Fibroblast of lung (primary cell): Measurements from ENCODE around the gene KIAA1217. TPM values are rescaled to one million over a fixed set of nuclear protein-coding genes. Genes with fewer than 3 reads are reported as not detected.

Experiments
- DNase-seq, 2 donors: peaks; one replicate each; pipeline versions ENCODE4 v3.0.0 to v3.0.0-alpha.2; 2010; ENCODE audit warnings: low read depth in 2 of 2
- H2AFZ ChIP-seq: 2 replicates; pipeline ENCODE4 v1.5.1; 2012; ENCODE audit warnings: low read length, control low read depth, inconsistent platforms
- H3K27ac ChIP-seq: 2 replicates; pipeline ENCODE4 v1.5.1; 2011; ENCODE audit warnings: low read length, control low read depth; ENCODE audit not compliant: insufficient read depth
- H3K27me3 ChIP-seq: 2 replicates; pipeline ENCODE4 v1.5.1; 2011; ENCODE audit warnings: mild to moderate bottlenecking, low read length; ENCODE audit not compliant: control insufficient read depth, insufficient read depth
- H3K36me3 ChIP-seq: 2 replicates; pipeline ENCODE4 v1.5.1; 2011; ENCODE audit warnings: low read length; ENCODE audit not compliant: control insufficient read depth, insufficient read depth
- H3K4me1 ChIP-seq: 2 replicates; pipeline ENCODE4 v1.5.1; 2011; ENCODE audit warnings: low read length; ENCODE audit not compliant: control insufficient read depth, insufficient read depth; ENCODE audit errors: extremely low read depth
- H3K4me2 ChIP-seq: 2 replicates; pipeline ENCODE4 v1.5.1; 2011; ENCODE audit warnings: low read length, control low read depth; ENCODE audit not compliant: insufficient read depth; ENCODE audit errors: extremely low read depth
- H3K4me3 ChIP-seq, 4 experiments: fragments of 200-600 bp in 1 of 4; sonication (generic) in 1 of 4; replicated peaks in 1 of 4; 2 replicates each; pipeline ENCODE4 v1.5.1; 2011 to 2016; ENCODE audit warnings: low read length in 4 of 4, low read depth in 3 of 4, mild to moderate bottlenecking in 3 of 4, control low read depth in 2 of 4, inconsistent platforms in 1 of 4, mixed read lengths in 1 of 4; ENCODE audit not compliant: insufficient read depth in 1 of 4; ENCODE audit errors: control extremely low read depth in 1 of 4
- H3K79me2 ChIP-seq: 2 replicates; pipeline ENCODE4 v1.5.1; 2012; ENCODE audit warnings: mild to moderate bottlenecking, low read length, inconsistent platforms; ENCODE audit not compliant: control insufficient read depth, insufficient read depth
- H3K9ac ChIP-seq: 2 replicates; pipeline ENCODE4 v1.5.1; 2011; ENCODE audit warnings: mild to moderate bottlenecking, low read length, control low read depth; ENCODE audit not compliant: insufficient read depth
- H3K9me3 ChIP-seq: 2 replicates; pipeline ENCODE4 v1.5.1; 2012; ENCODE audit warnings: low read depth, low read length; ENCODE audit not compliant: control insufficient read depth, insufficient read depth
- H4K20me1 ChIP-seq: 2 replicates; pipeline ENCODE4 v1.5.1; 2011; ENCODE audit warnings: low read length; ENCODE audit not compliant: control insufficient read depth, insufficient read depth; ENCODE audit errors: extremely low read depth
- EZH2 ChIP-seq: IDR thresholded peaks from 2 replicates; pipeline ENCODE4 v1.5.1; 2012; ENCODE audit warnings: low read length, control low read depth, mild to moderate bottlenecking; ENCODE audit errors: missing control alignments
- polyA plus RNA-seq, 2 donors: library from polyadenylated mRNA; depleted of rRNA in 1 of 2; stranded (reverse) in 1 of 2; unstranded in 1 of 2; fragments of >200 nt; gene quantifications; 2 replicates each; pipeline ENCODE4 v1.2.1, GENCODE V29; 2011 to 2012; ENCODE audit warnings: missing spikeins in 1 of 2
- total RNA-seq: library from RNA; depleted of rRNA; stranded (reverse); fragments of >200 nt; gene quantifications from 2 replicates; pipeline ENCODE4 v1.2.1, GENCODE V29; 2014
- TF ChIP-seq, protein P1 (sequence below), 2 donors: IDR thresholded peaks in 1 of 2; conservative IDR thresholded peaks in 1 of 2; 1 replicate in 1 of 2; 2 replicates in 1 of 2; pipeline ENCODE4 v1.5.1; 2011 to 2012; ENCODE audit warnings: low read length in 2 of 2, control low read depth in 1 of 2, inconsistent platforms in 1 of 2, low read depth in 1 of 2, mild to moderate bottlenecking in 1 of 2

The KIAA1217 gene
- total and polyA plus RNA-seq, 2 donors (not counting 1 experiment from before 2014, with no cell fraction given): 0.92 to 1.5 TPM

GRCh38 chr10:24574161-24574560, 365.2 kb downstream of the KIAA1217 start:
- no peak overlapping the region for H3K27ac ChIP-seq
- DNase-seq: no peak
- H3K4me1 ChIP-seq: no peaks in the 10 kb centered on the region
- H3K9me3 ChIP-seq: no peaks in the 10 kb centered on the region
- H3K27me3 ChIP-seq: no peaks in the 10 kb centered on the region
- no peaks in the 10 kb centered on the region for H4K20me1 ChIP-seq
- no peak for TF ChIP-seq EZH2
- TF ChIP-seq, protein P1, sequence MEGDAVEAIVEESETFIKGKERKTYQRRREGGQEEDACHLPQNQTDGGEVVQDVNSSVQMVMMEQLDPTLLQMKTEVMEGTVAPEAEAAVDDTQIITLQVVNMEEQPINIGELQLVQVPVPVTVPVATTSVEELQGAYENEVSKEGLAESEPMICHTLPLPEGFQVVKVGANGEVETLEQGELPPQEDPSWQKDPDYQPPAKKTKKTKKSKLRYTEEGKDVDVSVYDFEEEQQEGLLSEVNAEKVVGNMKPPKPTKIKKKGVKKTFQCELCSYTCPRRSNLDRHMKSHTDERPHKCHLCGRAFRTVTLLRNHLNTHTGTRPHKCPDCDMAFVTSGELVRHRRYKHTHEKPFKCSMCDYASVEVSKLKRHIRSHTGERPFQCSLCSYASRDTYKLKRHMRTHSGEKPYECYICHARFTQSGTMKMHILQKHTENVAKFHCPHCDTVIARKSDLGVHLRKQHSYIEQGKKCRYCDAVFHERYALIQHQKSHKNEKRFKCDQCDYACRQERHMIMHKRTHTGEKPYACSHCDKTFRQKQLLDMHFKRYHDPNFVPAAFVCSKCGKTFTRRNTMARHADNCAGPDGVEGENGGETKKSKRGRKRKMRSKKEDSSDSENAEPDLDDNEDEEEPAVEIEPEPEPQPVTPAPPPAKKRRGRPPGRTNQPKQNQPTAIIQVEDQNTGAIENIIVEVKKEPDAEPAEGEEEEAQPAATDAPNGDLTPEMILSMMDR (conservative IDR thresholded peaks at IDR 0.05 in 1 of 2, IDR thresholded peaks at IDR 0.05 in 1 of 2; ENCODE audit: low read depth in 1 of 2, low read length in 2 of 2): no peak
- no peak overlapping the region for H3K4me3 ChIP-seq
- H3K36me3 ChIP-seq: no peaks in the 10 kb centered on the region
- H2AFZ ChIP-seq: no peak overlapping the region
- no peaks in the 10 kb centered on the region for H3K79me2 ChIP-seq
- no peak overlapping the region for H3K9ac ChIP-seq
- H3K4me2 ChIP-seq: no peak overlapping the region

- Histone ChIP-seq H2AFZ (no peak overlapping the region), H3K79me2 (no peaks in the 10 kb centered on the region), H3K36me3 (no peaks in the 10 kb centered on the region), H3K27ac (no peak overlapping the region), H3K4me1 (no peaks in the 10 kb centered on the region), H3K27me3 (no peaks in the 10 kb centered on the region), H3K9me3 (no peaks in the 10 kb centered on the region), H3K4me2 (no peak overlapping the region), H4K20me1 (no peaks in the 10 kb centered on the region), H3K9ac (no peak overlapping the region), H3K4me3 (no peak overlapping the region)
- no peak for DNase-seq
- TF ChIP-seq, protein P1 (conservative IDR thresholded peaks at IDR 0.05 in 1 of 2, IDR thresholded peaks at IDR 0.05 in 1 of 2; ENCODE audit: low read depth in 1 of 2, low read length in 2 of 2): no peak
These were observed 365.7 kb downstream of the KIAA1217 start for GRCh38 chr10:24574578-24575155.

DNA sequence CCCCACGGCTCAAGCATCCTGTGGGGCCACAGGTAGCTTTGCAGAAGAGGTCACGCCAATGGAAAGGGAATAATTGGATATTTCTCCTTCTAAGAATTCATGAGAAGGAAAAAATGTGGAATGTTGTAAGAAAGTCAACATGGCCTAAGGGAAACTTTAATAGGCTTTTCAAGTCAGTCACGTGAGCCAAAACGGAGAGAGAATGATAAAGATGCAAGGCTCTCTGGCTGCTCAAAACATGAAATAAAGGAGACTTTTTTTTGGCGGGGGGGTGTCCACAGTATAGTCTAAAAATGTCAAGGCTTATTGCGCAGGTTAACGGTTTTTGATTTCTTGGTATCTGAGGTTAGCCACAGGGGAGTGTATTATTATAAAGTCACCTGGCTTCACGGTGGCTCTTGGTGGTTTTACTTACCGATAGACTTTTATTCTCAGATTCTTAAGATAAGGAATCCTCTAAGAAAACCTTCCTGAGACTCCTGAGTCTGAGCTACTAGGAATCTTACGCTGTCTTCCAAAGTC, 366.6 kb downstream of the KIAA1217 start:
- Histone ChIP-seq H3K27me3 (no peaks in the 10 kb centered on the region), H3K4me1 (no peaks in the 10 kb centered on the region), H3K4me3 (no peak overlapping the region), H3K79me2 (no peaks in the 10 kb centered on the region), H3K9me3 (no peaks in the 10 kb centered on the region), H4K20me1 (no peaks in the 10 kb centered on the region), H3K9ac (no peak overlapping the region), H3K4me2 (no peak overlapping the region), H2AFZ (no peak overlapping the region), H3K36me3 (no peaks in the 10 kb centered on the region), H3K27ac (no peak overlapping the region)
- TF ChIP-seq EZH2: no peak
- TF ChIP-seq, protein P1 (conservative IDR thresholded peaks at IDR 0.05 in 1 of 2, IDR thresholded peaks at IDR 0.05 in 1 of 2; ENCODE audit: low read depth in 1 of 2, low read length in 2 of 2): no peak
- DNase-seq: no peak
